Endothelial cell of umbilical vein (primary cell): ENCODE data around the gene ZPLD1. TPM values are rescaled to one million over a fixed set of nuclear protein-coding genes. Genes with fewer than 3 reads are reported as not detected.

Experiments used
- BruUV-seq: library from RNA; stranded (reverse); fragments of 400-500 nt; replicated peaks from 2 replicates; lab custom pipeline; 2021; lab: Mats Ljungman, UMichigan
- CTCF ChIA-PET: fragments of 300-600, 350-600 bp; sonication (Branson Sonifier 250); formaldehyde crosslinking; loops from one replicate; lab custom pipeline; 2021; ENCODE audit warnings: antibody characterized with exemption, inconsistent platforms; lab: Charles Lee
- POLR2A ChIA-PET: fragments of 300-600, 350-600 bp; sonication (Branson Sonifier 250); formaldehyde crosslinking; loops from one replicate; lab custom pipeline; 2021; ENCODE audit warnings: antibody characterized with exemption, inconsistent platforms; lab: Charles Lee
- DNase-seq: peaks from one replicate; pipeline ENCODE4 v3.0.0-alpha.2; 2011; ENCODE audit warnings: low read depth, low spot score
- FAIRE-seq: peaks from 2 replicates; lab custom pipeline; 2011; peaks lifted over from hg19 to GRCh38; lab: Jason Lieb, UNC
- H2AFZ ChIP-seq: 2 replicates; pipeline ENCODE4 v1.6.0; 2012; ENCODE audit warnings: low read depth, low read length, control low read depth, inconsistent platforms
- H3K27ac ChIP-seq: 2 replicates; pipeline ENCODE4 v1.5.1; 2011; ENCODE audit warnings: low read depth, mild to moderate bottlenecking, control low read depth, low read length, moderate library complexity; ENCODE audit not compliant: insufficient read depth
- H3K27me3 ChIP-seq, 2 experiments: 2 replicates each; pipeline versions ENCODE4 v1.6.0 to v1.6.1; 2011; ENCODE audit warnings: low read length in 2 of 2, mixed read lengths in 1 of 2; ENCODE audit not compliant: control insufficient read depth in 2 of 2, insufficient read depth in 2 of 2
- H3K36me3 ChIP-seq, 2 experiments: 2 replicates in 1 of 2; 3 replicates in 1 of 2; pipeline ENCODE4 v1.5.1; 2011; ENCODE audit warnings: low read length in 2 of 2, mild to moderate bottlenecking in 1 of 2, moderate library complexity in 1 of 2; ENCODE audit not compliant: control insufficient read depth in 2 of 2, insufficient read depth in 2 of 2; ENCODE audit errors: extremely low read depth in 1 of 2
- H3K4me1 ChIP-seq: 3 replicates; pipeline ENCODE4 v1.5.1; 2011; ENCODE audit warnings: mild to moderate bottlenecking, low read length; ENCODE audit not compliant: control insufficient read depth, insufficient read depth; ENCODE audit errors: extremely low read depth
- H3K4me2 ChIP-seq: 2 replicates; pipeline ENCODE4 v1.6.1; 2011; ENCODE audit warnings: low read length, control low read depth, mixed read lengths; ENCODE audit not compliant: insufficient read depth
- H3K4me3 ChIP-seq, 3 experiments: fragments of 200-600 bp in 1 of 3; sonication (generic), shearing (Covaris generic) in 1 of 3; replicated peaks in 1 of 3; 2 replicates each; pipeline ENCODE4 v1.5.1; 2011 to 2016; ENCODE audit warnings: control low read depth in 3 of 3, low read length in 3 of 3, mild to moderate bottlenecking in 2 of 3, inconsistent platforms in 1 of 3, low read depth in 1 of 3, moderate library complexity in 1 of 3; ENCODE audit not compliant: insufficient read depth in 1 of 3
- H3K79me2 ChIP-seq: 2 replicates; pipeline ENCODE4 v1.6.0; 2012; ENCODE audit warnings: low read length, inconsistent platforms; ENCODE audit not compliant: control insufficient read depth, insufficient read depth
- H3K9ac ChIP-seq: replicated peaks from 2 replicates; pipeline ENCODE3; 2011; ENCODE audit warnings: low read length, control low read depth; ENCODE audit not compliant: insufficient read depth; ENCODE audit errors: extremely low read depth
- H3K9me1 ChIP-seq: replicated peaks from 3 replicates; pipeline ENCODE4 v1.6.0; 2011; ENCODE audit warnings: mild to moderate bottlenecking, low read length; ENCODE audit not compliant: control insufficient read depth, insufficient read depth; ENCODE audit errors: extremely low read depth
- H3K9me3 ChIP-seq: replicated peaks from 2 replicates; pipeline ENCODE4 v1.5.1; 2012; ENCODE audit warnings: low read length, inconsistent platforms; ENCODE audit not compliant: control insufficient read depth, insufficient read depth
- H4K20me1 ChIP-seq: replicated peaks from 2 replicates; pipeline ENCODE3; 2011; ENCODE audit warnings: mild to moderate bottlenecking, low read length; ENCODE audit not compliant: control insufficient read depth, insufficient read depth; ENCODE audit errors: extremely low read depth
- CTCF ChIP-seq, 2 donors: IDR thresholded peaks; 1 replicate in 1 of 2; 2 replicates in 1 of 2; pipeline ENCODE4 v1.5.1; 2011; ENCODE audit warnings: low read length in 2 of 2, mild to moderate bottlenecking in 2 of 2, moderate library complexity in 2 of 2, control low read depth in 1 of 2, inconsistent platforms in 1 of 2, low read depth in 1 of 2; ENCODE audit not compliant: insufficient read depth in 1 of 2; ENCODE audit errors: extremely low read depth in 1 of 2
- EZH2 ChIP-seq: IDR thresholded peaks from 2 replicates; pipeline ENCODE4 v1.6.1; 2012; ENCODE audit warnings: borderline replicate concordance, low read depth, mild to moderate bottlenecking, moderate library complexity, low read length, inconsistent platforms; ENCODE audit not compliant: severe bottlenecking
- FOS ChIP-seq: IDR thresholded peaks from 2 replicates; pipeline ENCODE4 v1.6.1; 2011; ENCODE audit warnings: mild to moderate bottlenecking, low read length, moderate library complexity, borderline replicate concordance; ENCODE audit not compliant: insufficient read depth
- GATA2 ChIP-seq: IDR thresholded peaks from 2 replicates; pipeline ENCODE4 v1.7.0; 2011; ENCODE audit warnings: low read depth, mild to moderate bottlenecking, moderate library complexity, mixed read lengths, low read length; ENCODE audit not compliant: insufficient read length, insufficient read depth
- JUN ChIP-seq: IDR thresholded peaks from 2 replicates; pipeline ENCODE4 v1.6.1; 2011; ENCODE audit warnings: borderline replicate concordance, low read depth; ENCODE audit not compliant: insufficient read length, insufficient read depth
- MAX ChIP-seq: IDR thresholded peaks from 2 replicates; pipeline ENCODE4 v1.6.1; 2011; ENCODE audit not compliant: insufficient read depth, insufficient read length
- MYC ChIP-seq: IDR thresholded peaks from one replicate; pipeline ENCODE4 v1.6.1; 2011; ENCODE audit warnings: mild to moderate bottlenecking, low read depth, low read length
- POLR2A ChIP-seq: IDR thresholded peaks from 2 replicates; pipeline ENCODE4 v1.6.1; 2012; ENCODE audit warnings: low read depth, mild to moderate bottlenecking, control low read depth, low read length
- POLR2AphosphoS5 ChIP-seq: IDR thresholded peaks from 2 replicates; pipeline ENCODE4 v1.6.1; 2012; ENCODE audit warnings: low read depth, mild to moderate bottlenecking, control low read depth, low read length, moderate library complexity; ENCODE audit not compliant: insufficient read depth
- dilution Hi-C: fragments of 300-500 bp; cut with MboI; formaldehyde crosslinking; loops from one replicate; pipeline ENCODE4 v1.15.0; 2019; ENCODE audit warnings: low sequenced_read_pairs; ENCODE audit not compliant: extremely low pct_ligation_motif_present
- intact Hi-C: fragments of 100-400 bp; cut with micrococcal nuclease; formaldehyde crosslinking; loops from one replicate; pipeline ENCODE4 v1.10.0; 2022
- polyA plus RNA-seq, 4 experiments: library from polyadenylated mRNA; depleted of rRNA in 3 of 4; stranded (reverse) in 3 of 4; unstranded in 1 of 4; fragments of >200 nt; gene quantifications; 2 replicates each; pipeline versions ENCODE4 v1.2.1 to v1.2.3, GENCODE V29; 2011 to 2012; ENCODE audit warnings: missing spikeins in 1 of 4
- total RNA-seq: library from RNA; stranded (reverse); gene quantifications from 2 replicates; pipeline ENCODE4 v1.2.3, GENCODE V29; 2021

Gene ZPLD1
- total and polyA plus RNA-seq, 2 donors (not counting 3 experiments of a cell fraction or from before 2014, with no cell fraction given) = not detected

DNA sequence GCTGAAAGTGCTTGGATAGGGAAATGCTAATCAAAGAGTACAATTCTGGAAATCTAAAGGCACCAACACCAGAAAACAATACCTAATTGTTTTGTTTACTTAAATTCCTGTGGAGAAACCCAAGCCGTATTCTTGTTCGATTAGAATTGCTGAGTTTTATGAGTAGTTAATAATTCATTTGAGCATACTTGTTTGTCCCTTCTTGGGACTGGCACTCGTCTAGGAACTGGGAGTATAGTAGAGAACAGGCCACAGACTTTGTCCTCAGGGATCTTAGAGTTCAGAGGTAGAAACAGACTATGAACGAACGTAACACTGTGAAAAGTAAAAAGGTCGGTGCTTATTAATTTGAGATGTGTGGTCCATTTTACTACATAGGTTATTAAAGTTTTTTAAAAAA, 39.4 kb downstream of the ZPLD1 start:
- FAIRE-seq (no peak), DNase-seq (no peak)
- no peaks in the 10 kb centered on the region for H3K9me3 ChIP-seq
- ChIA-PET POLR2A (no interaction called here), CTCF (no interaction called here)
- H4K20me1 ChIP-seq = no peaks in the 10 kb centered on the region
- H3K4me3 ChIP-seq = no peak overlapping the region
- peaks cover 0 to 3% of the 10 kb centered on the region in 2 experiments for H3K27me3 ChIP-seq
- H3K27ac ChIP-seq = no peak overlapping the region
- TF ChIP-seq POLR2AphosphoS5 (no peak), GATA2 (no peak), EZH2 (no peak), JUN (no peak), FOS (no peak), MAX (no peak), CTCF (IDR thresholded peaks at IDR 0.05; ENCODE audit: extremely low read depth in 1 of 2, insufficient read depth in 1 of 2, low read depth in 1 of 2, low read length in 2 of 2) (no peak), POLR2A (no peak), MYC (no peak)
- H3K4me2 ChIP-seq = no peak overlapping the region
- H3K79me2 ChIP-seq = no peaks in the 10 kb centered on the region
- H3K36me3 ChIP-seq = no peaks in the 10 kb centered on the region
- no peaks in the 10 kb centered on the region for H3K4me1 ChIP-seq
- H3K9ac ChIP-seq = no peak overlapping the region
- H2AFZ ChIP-seq = no peak overlapping the region
- intact Hi-C loops (no loop called here), dilution Hi-C loops (no loop called here)
- H3K9me1 ChIP-seq = no peaks in the 10 kb centered on the region
- BruUV-seq = no TSS peak
